ENCODE measurements around the gene CACNA1F. TPM values are rescaled to one million over a fixed set of nuclear protein-coding genes. Genes with fewer than 3 reads are reported as not detected.

The CACNA1F gene
- total and polyA plus RNA-seq, 9 of the 15 experiments (the other 6 are each of a cell fraction or from before 2014, with no cell fraction given) = under 0.01 to 0.41 (median 0.03) TPM; not detected in 3

GRCh38 chrX:49199906-49200771 lies 33.0 kb downstream of the CACNA1F start, which contains the start of gene SYP (continued):
- no peak for TF ChIP-seq ILK (tag; IDR thresholded peaks at IDR 0.05; ENCODE audit: borderline replicate concordance, low read depth)
- TF ChIP-seq TEAD1 (CRISPR knock-in tag; IDR thresholded peaks at IDR 0.05) = peak in 1 of 2 experiments; percentile 90; a peak in 1 of 4 replicates
- no peak for TF ChIP-seq HDAC3 (IDR thresholded peaks at IDR 0.05; ENCODE audit: borderline replicate concordance, partially characterized antibody)
- peak in 1 of 2 experiments; percentile 92; a peak in 1 of 4 replicates for TF ChIP-seq MLX (CRISPR knock-in tag; conservative IDR thresholded peaks at IDR 0.05)
- TF ChIP-seq SRSF1 (IDR thresholded peaks at IDR 0.05; ENCODE audit: low read depth, low read length) = peak; percentile 97
- no peak for TF ChIP-seq CHD7 (IDR thresholded peaks at IDR 0.05; ENCODE audit: low read depth, low read length)
- TF ChIP-seq MYC (IDR thresholded peaks at IDR 0.05; ENCODE audit: low read depth, low read length) = 0 out of 2 replicates have a peak, but pooled peaks have one; percentile 29
- TF ChIP-seq MYC (CRISPR knock-in tag; IDR thresholded peaks at IDR 0.05; ENCODE audit: borderline replicate concordance, low read depth) = no peak
- TF ChIP-seq GABPA (tag; conservative IDR thresholded peaks at IDR 0.05; ENCODE audit: low read depth) = 0 out of 2 replicates have a peak, but pooled peaks have one; percentile 18
- peak; percentile 70 for TF ChIP-seq ZBTB7A (IDR thresholded peaks at IDR 0.05; ENCODE audit: borderline replicate concordance, control insufficient read depth, low read depth, low read length)
- peak; percentile 67 for TF ChIP-seq KDM5B (IDR thresholded peaks at IDR 0.05; ENCODE audit: insufficient replicate concordance, low read depth, low read length)
- no peak for TF ChIP-seq DNMT1 (IDR thresholded peaks at IDR 0.05)
- TF ChIP-seq CBX8 (IDR thresholded peaks at IDR 0.05; ENCODE audit: borderline replicate concordance, extremely low read depth, low read depth, low read length, poor library complexity, severe bottlenecking) = no peak
